Measurements from ENCODE around the gene ABHD2. TPM values are rescaled to one million over a fixed set of nuclear protein-coding genes. Genes with fewer than 3 reads are reported as not detected.

ABHD2 gene
- polyA plus RNA-seq, 3 donors, result 29.2 to 30.1 (median 29.6) TPM

- peak in 9 of 11 donors; percentile 51 to 77 (median 65) for DNase-seq (ENCODE audit: extremely low read depth in 1 of 11, low read depth in 9 of 11, low spot score in 4 of 11)
These were observed 55.4 kb downstream of the ABHD2 start for GRCh38 chr15:89143503-89144162.

GRCh38 chr15:89144491-89144890 lies 56.2 kb downstream of the ABHD2 start:
- no peak for DNase-seq (ENCODE audit: extremely low read depth in 1 of 11, low read depth in 9 of 11, low spot score in 4 of 11)

GRCh38 chr15:89146366-89146765 lies 58.1 kb downstream of the ABHD2 start:
- DNase-seq (ENCODE audit: extremely low read depth in 1 of 11, low read depth in 9 of 11, low spot score in 4 of 11), result peak in 1 of 11 donors; percentile 43

GRCh38 chr15:89148126-89148525 lies 59.9 kb downstream of the ABHD2 start:
- no peak for DNase-seq (ENCODE audit: extremely low read depth in 1 of 11, low read depth in 9 of 11, low spot score in 4 of 11)

GRCh38 chr15:89149501-89150101 lies 61.3 kb downstream of the ABHD2 start:
- DNase-seq (ENCODE audit: extremely low read depth in 1 of 11, low read depth in 9 of 11, low spot score in 4 of 11), result no peak

- no peak for DNase-seq (ENCODE audit: extremely low read depth in 1 of 11, low read depth in 9 of 11, low spot score in 4 of 11)
These were observed 62.0 kb downstream of the ABHD2 start for GRCh38 chr15:89150287-89150686.

- no peak for DNase-seq (ENCODE audit: extremely low read depth in 1 of 11, low read depth in 9 of 11, low spot score in 4 of 11)
These were observed 62.8 kb downstream of the ABHD2 start for GRCh38 chr15:89150762-89151664.

- DNase-seq (ENCODE audit: extremely low read depth in 1 of 11, low read depth in 9 of 11, low spot score in 4 of 11), result no peak
These were observed 66.9 kb downstream of the ABHD2 start for GRCh38 chr15:89155122-89155521.

- no peak for DNase-seq (ENCODE audit: extremely low read depth in 1 of 11, low read depth in 9 of 11, low spot score in 4 of 11)
These were observed 67.4 kb downstream of the ABHD2 start for GRCh38 chr15:89155656-89156055.

- DNase-seq (ENCODE audit: extremely low read depth in 1 of 11, low read depth in 9 of 11, low spot score in 4 of 11), result no peak
These were observed 68.8 kb downstream of the ABHD2 start for GRCh38 chr15:89157061-89157460.

- no peak for DNase-seq (ENCODE audit: extremely low read depth in 1 of 11, low read depth in 9 of 11, low spot score in 4 of 11)
These were observed 69.8 kb downstream of the ABHD2 start for GRCh38 chr15:89157918-89158564.

- DNase-seq (ENCODE audit: extremely low read depth in 1 of 11, low read depth in 9 of 11, low spot score in 4 of 11), result no peak
These were observed 73.4 kb downstream of the ABHD2 start for GRCh38 chr15:89161666-89162065.

- DNase-seq (ENCODE audit: extremely low read depth in 1 of 11, low read depth in 9 of 11, low spot score in 4 of 11), result no peak
These were observed 75.2 kb downstream of the ABHD2 start for GRCh38 chr15:89163271-89164055.

GRCh38 chr15:89164712-89165211 lies 76.5 kb downstream of the ABHD2 start:
- no peak for DNase-seq (ENCODE audit: extremely low read depth in 1 of 11, low read depth in 9 of 11, low spot score in 4 of 11)

- no peak for DNase-seq (ENCODE audit: extremely low read depth in 1 of 11, low read depth in 9 of 11, low spot score in 4 of 11)
These were observed 77.4 kb downstream of the ABHD2 start for GRCh38 chr15:89165677-89166076.

- no peak for DNase-seq (ENCODE audit: extremely low read depth in 1 of 11, low read depth in 9 of 11, low spot score in 4 of 11)
These were observed 79.3 kb downstream of the ABHD2 start for GRCh38 chr15:89167267-89168176.

GRCh38 chr15:89168316-89168833 lies 80.1 kb downstream of the ABHD2 start:
- no peak for DNase-seq (ENCODE audit: extremely low read depth in 1 of 11, low read depth in 9 of 11, low spot score in 4 of 11)

Measured in renal cortex interstitium (tissue), 11 donors.